Fibroblast of the conjunctiva (primary cell): ENCODE measurements around the gene TP53AIP1.

Source experiments
- DNase-seq: peaks from one replicate; pipeline ENCODE4 v3.0.0-alpha.2; 2010; ENCODE audit warnings: low read depth

The TP53AIP1 gene, protein sequence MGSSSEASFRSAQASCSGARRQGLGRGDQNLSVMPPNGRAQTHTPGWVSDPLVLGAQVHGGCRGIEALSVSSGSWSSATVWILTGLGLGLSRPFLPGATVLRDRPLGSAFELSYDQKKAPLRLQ

DNA sequence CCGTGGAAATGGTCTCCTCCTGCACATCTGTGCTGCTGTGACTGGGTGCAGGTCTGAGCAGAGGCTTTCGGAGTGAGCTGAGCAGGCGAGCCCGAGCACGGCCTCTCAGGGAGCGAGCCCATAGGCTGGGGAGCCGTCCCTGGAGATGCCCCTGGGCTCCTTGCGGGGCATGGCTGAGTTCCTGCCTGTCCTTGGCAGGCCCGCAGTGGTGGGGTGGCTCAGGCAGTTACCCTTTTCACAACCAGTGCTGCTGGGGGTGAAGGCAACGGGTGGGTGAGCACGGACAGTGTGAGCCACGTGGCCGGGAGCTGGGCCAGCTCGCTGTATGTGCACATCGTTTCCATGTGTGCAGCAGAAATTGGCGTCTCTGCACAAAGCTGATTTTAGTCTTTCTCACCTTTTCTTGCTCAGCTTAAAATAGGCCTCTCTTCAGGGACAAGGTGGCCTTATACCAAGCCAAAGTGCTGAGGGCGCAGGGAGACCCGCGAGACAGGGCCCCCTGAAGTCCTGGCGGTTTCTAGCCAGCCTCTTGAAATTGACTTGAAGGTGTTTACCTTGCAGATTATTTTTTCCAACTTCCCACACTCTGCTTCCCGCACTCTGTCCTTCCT, at the start of gene TP53AIP1:
Gene TP53AIP1 (minus strand): TSS at position 55 of the 611 bp plus-strand sequence. CDS start 5,053 bp downstream, outside the sequence.
- DNase-seq, result no peak

DNA sequence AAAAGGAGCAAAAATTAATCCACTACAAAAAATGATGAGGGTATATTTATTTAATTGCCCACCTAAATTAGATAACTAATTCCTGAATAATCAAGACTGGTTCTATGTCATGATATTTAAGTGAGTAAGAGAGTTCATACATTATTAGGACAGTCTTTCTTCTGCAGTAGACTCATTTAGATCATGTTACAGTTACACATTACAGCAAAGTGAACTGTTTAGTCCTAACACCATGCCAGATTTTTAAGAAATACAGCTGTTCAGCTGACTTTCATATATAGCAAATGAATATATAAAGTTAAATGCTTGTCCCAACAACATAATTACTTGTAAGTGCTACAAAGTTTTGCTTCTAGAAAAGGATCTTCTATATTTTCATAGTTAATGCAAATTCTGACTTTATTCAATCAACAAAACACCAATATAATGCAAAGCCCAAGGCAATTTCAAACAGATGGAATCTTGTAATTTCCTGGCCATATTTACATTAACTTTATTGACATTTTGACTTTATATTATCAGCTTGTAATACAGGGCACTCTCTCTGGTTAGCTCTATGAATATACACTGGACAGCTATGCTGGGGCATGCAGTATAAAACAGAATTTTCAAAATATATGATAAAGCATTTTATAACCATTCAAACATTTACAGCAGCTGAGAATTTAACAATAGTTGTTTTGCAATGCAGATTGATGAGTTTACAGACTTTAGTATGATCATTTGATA, 45.7 kb upstream of the TP53AIP1 start:
- no peak for DNase-seq

DNA sequence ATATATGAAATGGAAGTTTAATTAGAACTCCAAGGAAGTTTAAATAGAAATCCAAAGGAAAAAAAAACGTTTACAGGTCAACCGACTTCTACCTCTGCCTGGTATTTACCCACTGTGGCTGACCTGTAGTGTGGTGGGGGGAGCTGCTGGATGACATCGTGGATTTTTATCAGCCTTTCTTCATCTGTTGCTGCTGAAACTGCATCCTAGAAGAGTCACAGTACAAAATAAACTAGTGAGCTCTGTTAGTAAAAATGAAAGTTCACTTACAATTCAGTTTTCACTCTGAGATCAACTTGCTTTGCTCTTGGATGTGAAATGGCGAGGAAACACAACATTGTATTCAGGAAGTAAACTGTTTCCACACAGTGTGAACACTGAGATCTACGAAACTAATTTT, 43.2 kb upstream of the TP53AIP1 start:
- DNase-seq, result no peak

DNA sequence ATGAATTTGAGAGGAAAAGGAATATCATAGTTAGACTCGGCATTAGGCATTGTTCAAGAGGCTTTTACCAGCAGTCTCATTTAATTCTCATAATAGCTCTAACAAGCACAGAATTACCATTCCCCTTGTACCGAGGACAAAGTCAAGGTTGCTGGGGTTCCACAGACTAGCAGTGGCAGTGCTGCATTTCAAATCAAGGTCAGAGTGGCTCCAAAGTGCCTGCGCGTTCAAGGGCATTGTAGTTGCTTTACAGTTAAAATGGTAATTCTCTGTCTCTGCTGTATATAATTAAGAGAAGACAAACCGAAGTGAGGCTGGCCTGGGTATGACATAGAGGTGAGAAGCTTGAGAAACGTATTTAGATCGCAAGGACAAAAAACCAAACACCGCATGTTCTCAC, 40.4 kb upstream of the TP53AIP1 start:
- DNase-seq, result no peak

DNA sequence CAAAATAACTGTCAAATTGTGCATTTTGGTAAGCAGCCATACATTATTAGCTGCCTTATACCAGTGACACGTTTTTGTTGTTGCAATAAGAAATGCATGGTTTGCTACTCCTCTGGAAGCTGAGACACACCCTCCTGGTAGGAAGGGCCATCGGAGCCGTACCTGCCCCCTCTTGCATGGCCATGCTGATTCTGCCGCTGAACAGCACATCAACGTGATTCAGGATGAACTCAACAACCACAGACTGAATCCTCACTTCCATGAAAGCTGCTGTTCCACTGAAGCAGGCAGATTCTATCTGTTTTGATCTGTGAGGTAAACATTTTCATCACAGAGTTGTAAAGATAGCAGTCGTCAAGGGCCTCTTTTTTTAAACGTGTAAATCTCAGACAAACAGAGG, 38.6 kb upstream of the TP53AIP1 start:
- no peak for DNase-seq

DNA sequence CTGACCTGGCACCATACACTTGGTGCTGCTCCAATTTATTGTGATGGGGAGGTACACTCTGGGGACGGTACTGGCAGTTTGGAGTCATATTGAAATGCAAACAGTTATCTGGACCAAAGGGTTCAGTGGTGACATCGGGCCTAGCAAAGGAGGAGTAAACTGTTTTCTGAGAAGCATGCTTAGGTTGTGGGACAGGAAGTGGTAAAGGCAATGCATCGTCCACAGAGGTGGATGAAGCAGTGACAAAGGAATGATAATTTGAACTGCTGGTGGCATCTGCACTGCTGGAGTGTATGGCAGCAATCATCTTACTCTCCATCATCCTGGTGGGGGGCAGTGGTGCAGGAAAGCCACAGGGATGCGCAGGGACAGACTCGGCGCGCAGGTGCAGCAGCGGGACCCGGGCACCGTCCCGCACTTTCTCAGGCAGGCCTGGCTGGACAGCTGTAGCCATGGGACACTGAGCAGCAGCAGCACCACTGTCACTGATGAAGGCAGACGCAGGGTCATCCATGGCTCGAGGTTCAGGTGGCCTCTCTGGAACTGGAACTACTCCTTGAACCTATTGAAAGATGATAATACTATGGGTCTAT, 28.0 kb upstream of the TP53AIP1 start:
- DNase-seq, result no peak

DNA sequence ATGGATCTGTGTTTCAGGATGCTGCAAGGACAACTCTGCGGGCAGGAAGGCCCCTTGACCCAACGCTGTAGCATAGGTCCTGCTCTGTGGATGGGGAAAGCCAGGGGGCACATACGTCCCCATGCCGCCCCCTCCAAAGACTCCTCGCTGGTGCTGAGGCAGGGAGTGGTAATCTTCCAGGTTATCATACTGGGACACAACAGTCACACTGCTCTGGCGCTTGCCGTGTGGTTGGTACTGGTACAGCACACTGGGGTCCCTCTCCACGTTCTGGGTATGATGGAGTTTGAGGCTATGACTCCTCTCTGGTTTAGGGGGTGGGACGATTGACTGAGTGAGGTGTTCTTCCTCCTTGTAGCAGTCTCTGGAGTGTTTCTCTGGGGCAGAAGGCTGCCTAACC, 26.2 kb upstream of the TP53AIP1 start:
- DNase-seq, result no peak

DNA sequence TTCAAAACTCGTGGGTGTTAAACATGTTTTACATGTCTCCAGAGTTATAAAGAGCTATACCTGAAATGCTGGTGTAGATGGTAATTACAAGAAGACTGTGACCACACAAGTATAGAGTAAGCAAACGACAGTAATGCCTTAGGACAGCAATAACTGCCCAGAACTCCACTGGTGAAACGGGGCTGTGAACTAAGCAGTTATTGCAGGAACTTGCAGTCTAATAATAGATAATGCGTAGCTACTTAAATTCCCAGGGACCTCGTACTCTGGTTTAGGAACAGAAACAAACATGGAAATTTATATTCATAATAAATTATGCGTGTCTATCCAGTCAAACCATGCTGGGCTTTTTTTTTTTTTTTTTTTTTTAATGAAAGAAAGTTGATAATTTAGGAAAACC, 24.9 kb upstream of the TP53AIP1 start:
- DNase-seq, result no peak

DNA sequence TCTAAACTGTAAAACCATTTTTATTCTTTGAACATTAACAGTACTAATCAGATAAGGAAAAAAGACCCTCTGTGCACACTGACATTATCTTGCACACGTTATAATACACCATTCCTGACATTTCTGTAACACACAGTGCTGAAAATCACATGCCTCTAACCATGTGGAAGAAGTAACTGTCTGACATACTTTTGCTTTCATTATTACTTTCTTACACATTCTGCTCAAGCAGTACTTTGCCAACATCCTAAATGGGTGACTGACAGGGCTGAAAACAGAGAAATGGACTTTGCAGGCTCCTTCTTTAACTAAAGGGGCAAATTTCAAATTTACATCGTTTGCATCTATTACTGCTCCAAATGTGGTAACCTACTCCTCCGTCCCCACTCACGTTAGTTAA, 22.8 kb upstream of the TP53AIP1 start:
- DNase-seq, result no peak

DNA sequence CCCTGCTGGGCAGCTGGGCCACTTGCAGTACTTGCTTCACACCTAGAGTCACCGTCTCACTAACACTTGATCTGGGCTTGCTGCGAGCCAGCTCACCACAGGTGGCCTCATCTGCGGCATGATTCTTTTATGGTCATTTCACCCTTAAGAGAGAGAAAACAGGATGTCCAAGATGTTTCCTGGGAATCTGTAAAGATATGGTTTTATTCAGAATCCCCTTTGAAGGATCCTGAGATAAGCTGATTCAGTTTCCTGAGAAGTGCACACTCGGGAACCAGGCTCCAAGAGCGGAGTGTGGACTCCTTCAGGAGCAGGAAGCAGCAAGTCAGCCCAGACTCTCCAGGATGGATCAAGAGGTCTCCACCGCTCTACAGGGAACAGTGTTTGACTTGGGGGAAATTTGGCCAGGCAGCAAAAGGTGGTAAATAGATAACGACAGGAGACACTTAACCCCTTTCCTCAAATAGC, 21.8 kb upstream of the TP53AIP1 start:
- no peak for DNase-seq

DNA sequence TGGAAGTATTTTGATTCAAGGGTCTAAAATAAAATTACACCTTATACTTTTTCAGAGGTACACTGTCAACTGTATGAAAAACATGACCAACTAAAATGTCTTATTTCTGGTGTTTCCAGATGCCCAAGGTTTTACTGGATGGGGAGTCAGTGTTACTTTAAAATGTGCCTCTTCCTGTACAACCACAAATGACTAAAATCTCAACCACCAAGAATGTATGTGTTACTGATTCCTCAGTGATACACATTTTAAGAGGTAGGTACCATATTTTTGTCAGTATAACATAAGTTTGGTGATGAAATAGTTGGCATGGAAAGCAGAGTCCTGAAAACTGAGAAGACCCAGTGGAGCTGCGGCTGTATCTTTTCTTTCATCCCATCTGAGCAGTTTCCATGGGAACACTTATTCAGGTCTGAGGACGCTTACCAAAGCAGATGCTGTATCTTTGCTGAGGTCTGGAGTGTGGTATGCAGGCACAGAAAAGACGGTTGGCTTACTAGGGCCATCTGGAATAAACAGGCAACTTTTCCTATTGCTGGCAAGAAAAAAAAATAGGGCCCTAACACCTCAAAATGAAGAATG, 21.2 kb upstream of the TP53AIP1 start:
- DNase-seq, result peak; percentile 12

DNA sequence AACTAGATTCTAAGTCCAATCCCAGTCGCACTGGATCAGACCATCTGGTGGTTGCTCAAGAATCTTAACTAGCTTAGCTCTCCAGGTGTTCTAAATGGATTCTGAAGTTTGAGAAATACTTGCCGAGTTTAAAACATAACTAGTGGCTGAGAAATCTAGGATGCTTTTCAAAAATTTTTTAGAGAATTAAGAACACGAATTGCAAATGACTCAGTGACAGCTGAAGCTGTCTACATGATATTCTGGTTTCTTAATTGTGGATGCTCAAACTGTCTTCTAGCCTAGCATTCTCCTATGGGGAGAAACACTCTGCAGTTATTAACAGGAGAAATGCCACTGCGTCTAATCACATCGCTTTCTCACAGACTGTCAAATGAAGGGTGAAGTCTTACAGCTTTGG, 20.2 kb upstream of the TP53AIP1 start:
- DNase-seq, result no peak

DNA sequence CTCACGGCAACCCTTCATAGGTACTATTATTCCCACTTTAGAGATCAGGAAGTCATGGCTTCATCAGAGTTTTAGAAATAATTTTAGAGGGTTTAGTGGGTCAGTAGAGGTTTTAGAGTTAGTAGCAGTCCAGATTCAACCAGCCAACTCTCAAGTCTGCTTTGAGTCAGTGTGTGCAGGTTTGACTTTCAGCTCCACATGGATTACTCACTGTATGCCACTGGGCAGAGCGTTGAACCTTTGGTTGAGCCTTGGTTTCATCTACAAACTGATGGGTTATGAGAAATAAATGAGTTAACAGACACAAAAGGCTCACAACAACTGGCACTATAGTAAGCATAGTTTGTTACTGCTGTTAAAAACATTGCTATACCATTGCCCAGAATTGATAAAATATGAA, 19.0 kb upstream of the TP53AIP1 start:
- DNase-seq, result no peak

DNA sequence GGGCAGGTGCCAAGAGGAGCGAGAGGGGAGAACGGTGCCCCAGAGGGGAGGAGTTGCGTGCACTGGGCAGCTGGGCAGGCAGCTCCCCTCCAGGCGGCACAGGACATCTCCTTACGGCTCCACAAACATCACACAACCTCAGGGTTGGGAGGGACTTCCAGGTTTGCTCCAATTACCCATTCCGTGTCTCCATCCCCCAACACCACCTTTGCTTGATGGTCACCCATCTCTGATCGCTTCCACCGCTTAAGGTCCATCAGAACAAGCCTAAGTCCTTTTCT, 14.5 kb upstream of the TP53AIP1 start:
- no peak for DNase-seq

DNA sequence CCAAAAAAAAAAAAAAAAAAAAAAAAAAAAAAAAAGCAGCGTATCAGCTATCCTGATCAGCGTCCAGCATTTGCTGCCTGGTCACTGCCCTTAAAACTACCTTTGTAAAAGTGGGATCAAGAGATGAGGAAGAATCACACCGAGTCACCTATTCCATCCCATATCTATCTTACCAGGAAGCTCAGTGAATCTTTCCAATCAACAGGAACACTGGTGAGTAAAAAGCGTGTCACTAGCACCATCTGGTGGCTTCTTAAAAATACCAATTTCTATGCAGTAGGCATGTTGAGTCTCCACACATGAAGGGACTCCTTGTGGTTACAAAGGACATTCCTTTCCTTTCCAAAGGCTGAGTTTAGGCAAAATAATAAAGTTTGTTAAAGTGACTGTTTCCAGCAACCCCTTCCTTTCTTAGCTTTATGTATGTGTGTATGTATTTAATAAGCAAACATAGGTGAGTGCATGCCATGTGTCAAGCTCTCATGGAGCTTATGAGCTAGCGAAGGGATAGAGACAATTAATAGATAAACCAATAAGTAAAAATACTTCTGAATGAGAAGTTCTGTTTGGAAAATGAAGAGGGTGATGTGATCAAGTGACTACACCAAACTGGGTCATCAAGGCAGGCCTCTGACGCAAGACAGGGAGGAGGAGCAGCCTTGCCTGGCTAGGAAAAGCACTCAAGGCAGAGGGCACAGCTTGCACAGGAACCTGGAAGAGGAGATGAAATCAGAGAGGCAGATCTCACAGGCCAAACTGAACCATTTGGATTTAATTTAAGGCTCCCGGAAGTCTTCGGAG, 13.9 kb upstream of the TP53AIP1 start:
- DNase-seq, result peak; percentile 56

DNA sequence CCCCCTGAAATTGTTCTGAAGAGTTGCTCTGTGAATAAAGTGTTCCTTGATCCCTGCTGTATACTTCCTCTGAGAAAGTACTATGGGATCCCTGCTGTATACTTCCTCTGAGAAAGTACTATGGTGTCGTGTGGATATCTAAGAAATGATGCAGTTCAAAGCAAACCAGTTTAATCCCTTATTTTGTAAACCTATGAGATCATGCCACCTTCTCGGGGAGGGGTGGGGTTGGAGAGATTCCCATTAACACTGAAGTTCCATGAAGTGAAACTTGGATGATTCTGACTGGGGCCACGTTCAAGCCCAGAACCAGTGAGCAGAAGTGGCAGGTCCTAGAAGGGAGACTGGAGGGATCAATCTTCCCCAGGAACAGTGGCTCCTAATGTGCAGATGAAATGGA, 13.0 kb upstream of the TP53AIP1 start:
- DNase-seq, result no peak

DNA sequence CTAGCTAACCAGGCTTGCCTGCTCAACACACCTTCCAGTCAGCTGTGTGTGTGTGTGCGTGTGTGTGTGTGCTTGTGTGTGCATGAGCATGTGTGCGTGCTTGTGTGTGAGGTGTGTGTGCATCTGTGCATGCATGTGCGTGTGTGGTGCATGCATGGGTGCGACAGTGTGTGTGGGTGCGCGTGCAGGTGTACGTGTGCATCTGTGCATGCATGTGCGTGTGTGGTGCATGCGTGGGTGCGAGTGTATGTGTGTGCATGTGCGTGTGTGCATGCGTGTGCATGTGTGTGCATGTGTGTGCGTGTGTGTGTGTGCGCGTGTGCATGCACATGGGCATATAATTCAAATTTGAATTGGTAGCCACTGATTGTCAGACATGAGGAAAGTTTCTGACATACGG, 10.5 kb upstream of the TP53AIP1 start:
- DNase-seq, result no peak

DNA sequence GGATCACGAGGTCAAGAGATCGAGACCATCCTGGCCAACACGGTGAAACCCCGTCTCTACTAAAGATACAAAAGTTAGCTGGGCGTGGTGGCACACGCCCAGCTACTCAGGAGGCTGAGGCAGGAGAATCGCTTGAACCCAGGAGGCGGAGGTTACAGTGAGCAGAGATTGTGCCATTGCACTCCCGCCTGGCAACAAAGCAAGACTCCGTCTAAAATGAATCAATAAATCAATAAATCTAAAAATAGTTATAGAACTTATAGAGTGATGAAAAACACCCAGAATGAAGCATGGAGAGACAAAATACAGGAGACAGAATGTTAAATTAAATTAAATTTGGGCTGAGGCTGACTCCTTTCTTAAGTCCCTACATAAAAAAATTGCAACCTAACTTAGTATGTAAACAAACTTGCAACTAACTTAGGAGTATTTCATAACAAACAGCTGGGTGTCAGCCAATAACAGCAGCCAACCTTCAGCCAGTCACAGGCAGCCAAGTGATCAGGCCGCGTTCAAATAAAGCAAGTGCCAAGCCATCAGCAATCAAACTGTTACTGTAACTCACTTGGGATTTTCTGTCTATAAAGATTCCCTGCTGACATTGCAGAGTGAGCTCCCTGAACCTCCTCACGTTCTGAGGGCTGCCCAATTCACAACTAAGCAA, 7.3 kb upstream of the TP53AIP1 start:
- peak; percentile 9 for DNase-seq

DNA sequence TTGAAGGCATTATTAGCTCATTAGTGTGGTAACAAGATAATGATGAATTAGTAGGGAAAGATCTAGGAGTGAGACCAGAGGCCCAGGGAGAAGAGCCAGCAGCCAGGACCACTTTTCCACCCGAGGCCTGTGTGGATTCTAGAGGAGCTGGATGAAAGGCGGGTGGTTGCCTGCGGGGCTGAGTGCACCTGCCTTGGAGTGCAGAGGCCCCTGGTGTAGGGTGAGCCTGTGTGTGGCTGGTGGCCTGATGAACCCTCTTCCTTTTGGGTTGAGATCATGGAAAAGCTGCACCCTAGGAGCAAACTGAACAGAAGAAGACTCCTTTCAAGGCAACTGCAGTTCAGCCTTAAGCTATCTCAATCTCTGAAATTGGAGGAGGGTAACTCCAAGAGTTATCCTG, 5.9 kb upstream of the TP53AIP1 start:
- DNase-seq, result no peak

DNA sequence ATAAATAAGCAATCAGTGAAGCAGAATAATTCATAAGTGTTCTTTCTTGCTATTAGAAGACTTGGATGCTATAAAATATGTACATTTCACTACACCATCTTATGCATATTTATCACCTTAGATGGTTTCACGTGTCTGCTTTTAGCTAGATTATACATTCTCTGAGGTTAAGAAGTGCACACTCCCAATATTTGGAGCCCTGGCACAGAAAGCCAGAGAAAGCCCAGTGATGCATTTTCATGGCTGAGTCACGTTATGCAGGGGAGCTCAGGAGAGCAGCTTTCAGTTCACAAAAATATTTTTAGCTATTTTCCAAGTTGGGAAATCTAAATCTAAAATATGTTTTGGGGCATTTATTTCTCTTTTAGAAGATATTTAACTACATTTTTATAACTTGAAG, 5.1 kb upstream of the TP53AIP1 start:
- DNase-seq, result no peak

DNA sequence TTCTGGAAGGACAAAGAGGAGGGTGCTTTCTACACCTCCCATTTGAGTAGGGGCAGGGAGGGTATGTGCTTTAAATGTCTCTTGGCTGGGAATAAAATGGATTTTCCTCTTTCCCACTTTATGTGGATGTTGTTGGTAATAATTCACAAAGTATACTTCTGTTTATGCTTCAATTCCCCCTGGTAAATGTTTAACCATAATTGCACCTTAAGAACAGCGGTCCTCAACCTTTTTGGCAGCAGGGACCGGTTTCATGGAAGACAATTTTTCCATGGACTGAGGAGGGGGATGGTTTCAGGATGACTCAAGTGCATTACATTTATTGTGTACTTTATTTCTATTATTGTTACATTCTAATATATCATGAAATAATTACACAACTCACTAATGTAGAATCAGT, 4.0 kb upstream of the TP53AIP1 start:
- DNase-seq, result no peak
